WTC11 (cell line): Measurements from ENCODE around the gene EMC8. TPM values are rescaled to one million over a fixed set of nuclear protein-coding genes. Genes with fewer than 3 reads are reported as not detected.

Experiments used
- ATAC-seq: fragments of 200-7000 bp; cut with Tn5 transposase; 2 replicates; pipeline ENCODE4 v1.10.0; 2021; ENCODE audit warnings: mild to moderate bottlenecking, moderate library complexity
- CTCF ChIA-PET: fragments of 300-600 bp; sonication (Branson Sonifier 250); formaldehyde crosslinking; loops from one replicate; lab custom pipeline; 2021; ENCODE audit warnings: antibody characterized with exemption; lab: Charles Lee
- POLR2A ChIA-PET: fragments of 350-600 bp; sonication (Branson Sonifier 250); formaldehyde crosslinking; loops from one replicate; lab custom pipeline; 2021; ENCODE audit warnings: antibody characterized with exemption; lab: Charles Lee
- DNase-seq: peaks from one replicate; pipeline ENCODE4 v3.0.0; 2021; ENCODE audit warnings: low spot score
- H3K27ac Mint-ChIP-seq: 2 replicates; pipeline ENCODE4 v1.8.0; 2021; ENCODE audit warnings: mixed read lengths
- H3K27me3 Mint-ChIP-seq: 2 replicates; pipeline ENCODE4 v1.8.0; 2021; ENCODE audit warnings: low read depth, mild to moderate bottlenecking, moderate library complexity, mixed read lengths
- H3K36me3 Mint-ChIP-seq: 2 replicates; pipeline ENCODE4 v1.8.0; 2021; ENCODE audit warnings: mixed read lengths
- H3K4me1 Mint-ChIP-seq: 2 replicates; pipeline ENCODE4 v1.8.0; 2022; ENCODE audit warnings: mixed read lengths
- H3K4me3 Mint-ChIP-seq: 2 replicates; pipeline ENCODE4 v1.8.0; 2021; ENCODE audit warnings: mild to moderate bottlenecking, moderate library complexity, mixed read lengths
- H3K9me3 Mint-ChIP-seq: 2 replicates; pipeline ENCODE4 v1.8.0; 2021; ENCODE audit warnings: mixed read lengths
- AR ChIP-seq: fragments of 250-450 bp; sonication (Bioruptor Pico); IDR thresholded peaks from 2 replicates; pipeline ENCODE4 v1.9.0; 2021; ENCODE audit warnings: mild to moderate bottlenecking
- CREM ChIP-seq: sonication (generic); formaldehyde crosslinking; IDR thresholded peaks from 2 replicates; pipeline ENCODE4 v1.8.1; 2022; ENCODE audit warnings: mild to moderate bottlenecking, missing genetic modification reagents, moderate library complexity
- CTCF ChIP-seq: fragments of 200-600 bp; IDR thresholded peaks from 2 replicates; pipeline ENCODE4 v1.8.0; 2022; ENCODE audit warnings: antibody characterized with exemption
- E2F1 ChIP-seq: sonication (generic); formaldehyde crosslinking; IDR thresholded peaks from 2 replicates; pipeline ENCODE4 v1.8.0; 2022; ENCODE audit warnings: mild to moderate bottlenecking, missing genetic modification reagents
- ELF4 ChIP-seq: sonication (generic); formaldehyde crosslinking; IDR thresholded peaks from 2 replicates; pipeline ENCODE4 v1.8.1; 2022; ENCODE audit warnings: low read depth, mild to moderate bottlenecking, moderate library complexity, missing genetic modification reagents
- FOXP1 ChIP-seq: sonication (generic); formaldehyde crosslinking; IDR thresholded peaks from 2 replicates; pipeline ENCODE4 v1.8.0; 2022; ENCODE audit warnings: missing genetic modification reagents, mild to moderate bottlenecking, moderate library complexity, borderline replicate concordance
- GABPB1 ChIP-seq: sonication (generic); formaldehyde crosslinking; IDR thresholded peaks from 2 replicates; pipeline ENCODE4 v1.8.1; 2023; ENCODE audit warnings: mild to moderate bottlenecking, missing genetic modification reagents
- MAX ChIP-seq: sonication (generic); formaldehyde crosslinking; IDR thresholded peaks from 2 replicates; pipeline ENCODE4 v1.8.0; 2022; ENCODE audit warnings: mild to moderate bottlenecking, missing genetic modification reagents
- PRDM15 ChIP-seq: sonication (generic); formaldehyde crosslinking; IDR thresholded peaks from 2 replicates; pipeline ENCODE4 v1.8.0; 2022; ENCODE audit warnings: missing genetic modification reagents
- PRRX2 ChIP-seq: fragments of 250-450 bp; sonication (Bioruptor Pico); IDR thresholded peaks from 2 replicates; pipeline ENCODE4 v1.8.0; 2021; ENCODE audit warnings: mild to moderate bottlenecking
- TCF7 ChIP-seq: sonication (generic); formaldehyde crosslinking; IDR thresholded peaks from 2 replicates; pipeline ENCODE4 v1.8.0; 2022; ENCODE audit warnings: mild to moderate bottlenecking, low read depth, missing genetic modification reagents, moderate library complexity
- TP53 ChIP-seq: sonication (generic); formaldehyde crosslinking; IDR thresholded peaks from 2 replicates; pipeline ENCODE4 v1.8.1; 2023; ENCODE audit warnings: mild to moderate bottlenecking, missing genetic modification reagents
- ZBTB21 ChIP-seq: sonication (generic); formaldehyde crosslinking; IDR thresholded peaks from 2 replicates; pipeline ENCODE4 v1.8.1; 2023; ENCODE audit warnings: mild to moderate bottlenecking, missing genetic modification reagents, borderline replicate concordance
- ZNF219 ChIP-seq: sonication (generic); formaldehyde crosslinking; IDR thresholded peaks from 2 replicates; pipeline ENCODE4 v1.8.0; 2023; ENCODE audit warnings: missing genetic modification reagents, mild to moderate bottlenecking, borderline replicate concordance
- ZNF317 ChIP-seq: sonication (generic); formaldehyde crosslinking; IDR thresholded peaks from 2 replicates; pipeline ENCODE4 v1.8.1; 2023; ENCODE audit warnings: low read depth, mild to moderate bottlenecking, moderate library complexity, missing genetic modification reagents, borderline replicate concordance
- ZNF671 ChIP-seq: fragments of 250-450 bp; sonication (Bioruptor Pico); IDR thresholded peaks from 2 replicates; pipeline ENCODE4 v1.8.0; 2021; ENCODE audit warnings: mild to moderate bottlenecking
- ZSCAN18 ChIP-seq: fragments of 250-450 bp; sonication (Bioruptor Pico); IDR thresholded peaks from 2 replicates; pipeline ENCODE4 v2.1.2; 2022; ENCODE audit warnings: mild to moderate bottlenecking, moderate library complexity
- total RNA-seq: library from RNA; stranded (reverse); gene quantifications from 3 replicates; pipeline ENCODE4 v1.2.3, GENCODE V29; 2021

The EMC8 gene
- total RNA-seq, 1 experiment from 2014 or later, result 55.2 TPM

GRCh38 chr16:85798901-85799496 is 345 bp downstream of the EMC8 start:
- CTCF ChIA-PET, result no interaction called here
- no peak for TF ChIP-seq CREM (CRISPR knock-in tag)
- no peak for TF ChIP-seq E2F1 (CRISPR knock-in tag)
- TF ChIP-seq ZSCAN18 (CRISPR knock-in tag), result no peak
- TF ChIP-seq ELF4, result no peak
- no peak for TF ChIP-seq AR
- no peak; the same call in 1 of the 2 replicates for TF ChIP-seq PRDM15
- no peak for TF ChIP-seq CTCF
- TF ChIP-seq TCF7, result 0 out of 2 replicates have a peak, but pooled peaks have one; percentile 17
- no peak for TF ChIP-seq MAX (CRISPR knock-in tag)
- no peak for TF ChIP-seq ZNF671 (CRISPR knock-in tag)
- TF ChIP-seq PRRX2 (CRISPR knock-in tag), result no peak
- TF ChIP-seq FOXP1 (CRISPR knock-in tag), result peak; percentile 37
- TF ChIP-seq TP53 (CRISPR knock-in tag), result peak; percentile 36; the same call in 1 of the 2 replicates
- no peak overlapping the region for H3K27ac Mint-ChIP-seq

GRCh38 chr16:85798283-85798776 is 1.0 kb downstream of the EMC8 start:
- ATAC-seq (no peak), DNase-seq (no peak)
- Mint-ChIP-seq H3K27me3 (no peaks in the 10 kb centered on the region), H3K9me3 (no peaks in the 10 kb centered on the region), H3K36me3 (peaks cover 48% of the 10 kb centered on the region), H3K4me3 (peak overlapping the region; percentile 87), H3K27ac (peak overlapping the region; percentile 68; the same call in 1 of the 2 replicates), H3K4me1 (peaks cover 26% of the 10 kb centered on the region)
- ChIA-PET CTCF (interaction anchor here (1.0 kb wide), 1 partner anchor 28 kb away, joined by 3 read pairs; no protein-coding TSS in a partner anchor), POLR2A (no interaction called here)
- no peak for TF ChIP-seq ZNF219
- TF ChIP-seq AR, result no peak
- TF ChIP-seq ZBTB21 (CRISPR knock-in tag), result no peak
- TF ChIP-seq PRRX2 (CRISPR knock-in tag), result no peak
- TF ChIP-seq MAX (CRISPR knock-in tag), result no peak
- TF ChIP-seq ZNF317 (CRISPR knock-in tag), result no peak
- no peak; the same call in 1 of the 2 replicates for TF ChIP-seq GABPB1 (CRISPR knock-in tag)

More at GRCh38 chr16:85798901-85799496, 345 bp downstream of the EMC8 start:
- POLR2A ChIA-PET, result no interaction called here
- Mint-ChIP-seq H3K4me3 (peak overlapping the region; percentile 87), H3K9me3 (no peaks in the 10 kb centered on the region), H3K4me1 (peaks cover 26% of the 10 kb centered on the region), H3K36me3 (peaks cover 52% of the 10 kb centered on the region), H3K27me3 (no peaks in the 10 kb centered on the region)
- peak; percentile 25 for DNase-seq
- ATAC-seq, result peak; percentile 25
